GM19240 (cell line): Measurements from ENCODE around the gene ZNF708.
A peak's percentile ranks its signal among the peaks of the same experiment; 100 is the strongest.
"Not testable (repeated sequence)": the region's sequence is repeated elsewhere in the genome, so short reads cannot be mapped to it uniquely, and the experiment has no call there.

Experiments used
- DNase-seq: peaks from one replicate; pipeline ENCODE4 v3.0.0; 2011; ENCODE audit warnings: low spot score; ENCODE audit not compliant: insufficient read length

Gene ZNF708

GRCh38 chr19:21328885-21329605, at the start of gene ZNF708:
Gene ZNF708 (minus strand): TSS chr19:21329410. CDS start chr19:21329212, 198 bp downstream.
- DNase-seq: peak; percentile 39

GRCh38 chr19:21362291-21362690, 33.1 kb upstream of the ZNF708 start:
- no peak for DNase-seq

- DNase-seq: peak; percentile 73
Measured at GRCh38 chr19:21358768-21359451, 29.7 kb upstream of the ZNF708 start, which contains the start of gene ZNF738. Gene ZNF738 (plus strand): TSS chr19:21359000. CDS start chr19:21359141, 141 bp downstream.

GRCh38 chr19:21352830-21353229, 23.6 kb upstream of the ZNF708 start:
- DNase-seq: no peak

- not testable (repeated sequence) for DNase-seq
Measured at GRCh38 chr19:21344841-21345240, 15.6 kb upstream of the ZNF708 start.

GRCh38 chr19:21335721-21336120, 6.5 kb upstream of the ZNF708 start:
- no peak for DNase-seq

- no peak for DNase-seq
Measured at GRCh38 chr19:21328406-21328805, 804 bp downstream of the ZNF708 start.

- no peak for DNase-seq
Measured at GRCh38 chr19:21326169-21326568, 3.0 kb downstream of the ZNF708 start.

GRCh38 chr19:21323000-21323399, 6.2 kb downstream of the ZNF708 start:
- no peak for DNase-seq

- DNase-seq: no peak
Measured at GRCh38 chr19:21322528-21322927, 6.7 kb downstream of the ZNF708 start.

- DNase-seq: no peak
Measured at GRCh38 chr19:21321996-21322395, 7.2 kb downstream of the ZNF708 start.

GRCh38 chr19:21321134-21321533, 8.1 kb downstream of the ZNF708 start:
- DNase-seq: no peak

GRCh38 chr19:21317821-21318220, 11.4 kb downstream of the ZNF708 start:
- DNase-seq: no peak

GRCh38 chr19:21314676-21315075, 14.5 kb downstream of the ZNF708 start:
- DNase-seq: no peak

- not testable (repeated sequence) for DNase-seq
Measured at GRCh38 chr19:21312807-21313206, 16.4 kb downstream of the ZNF708 start.

- no peak for DNase-seq
Measured at GRCh38 chr19:21308773-21309172, 20.4 kb downstream of the ZNF708 start.

- DNase-seq: not testable (repeated sequence)
Measured at GRCh38 chr19:21306881-21307479, 22.2 kb downstream of the ZNF708 start.

GRCh38 chr19:21293768-21294167, 35.4 kb downstream of the ZNF708 start:
- DNase-seq: not testable (repeated sequence)

GRCh38 chr19:21269813-21270212, 59.4 kb downstream of the ZNF708 start:
- DNase-seq: no peak

- DNase-seq: no peak
Measured at GRCh38 chr19:21264891-21265290, 64.3 kb downstream of the ZNF708 start.

- DNase-seq: no peak
Measured at GRCh38 chr19:21264416-21264815, 64.8 kb downstream of the ZNF708 start.

- DNase-seq: not testable (repeated sequence)
Measured at GRCh38 chr19:21260848-21261381, 68.3 kb downstream of the ZNF708 start.
